GM12878 (cell line): Measurements from ENCODE around the gene FLYWCH2. TPM values are rescaled to one million over a fixed set of nuclear protein-coding genes. Genes with fewer than 3 reads are reported as not detected.

ENCODE experiments used
- ATAC-seq: fragments of 200-7000 bp; cut with Tn5 transposase; 3 replicates; pipeline ENCODE4 v1.9.1; 2020; ENCODE audit warnings: mild to moderate bottlenecking, moderate library complexity
- BruUV-seq: library from RNA; stranded (reverse); fragments of 400-500 nt; replicated peaks from 2 replicates; lab custom pipeline; 2021; lab: Mats Ljungman, UMichigan
- CTCF ChIA-PET: fragments of 300-600 bp; sonication (Branson Sonifier 250); formaldehyde crosslinking; extraction: SDS; loops from one replicate; lab custom pipeline; 2021; ENCODE audit warnings: inconsistent platforms; lab: Yijun Ruan, JAX
- POLR2A ChIA-PET: fragments of 350-600 bp; formaldehyde crosslinking; extraction: SDS; loops from one replicate; lab custom pipeline; 2021; ENCODE audit warnings: inconsistent platforms; lab: Charles Lee
- RAD21 ChIA-PET: fragments of 300-600 bp; sonication (Branson Sonifier 250); formaldehyde crosslinking; loops from one replicate; lab custom pipeline; 2023; ENCODE audit warnings: antibody characterized with exemption; ENCODE audit not compliant: unreplicated experiment; lab: Charles Lee
- SMC1A ChIA-PET: fragments of 300-600 bp; sonication (Branson Sonifier 250); formaldehyde crosslinking; loops from one replicate; lab custom pipeline; 2023; ENCODE audit not compliant: unreplicated experiment, uncharacterized antibody; lab: Charles Lee
- DNase-seq: peaks from one replicate; pipeline ENCODE4 v3.0.0-alpha.2; 2011; ENCODE audit warnings: low read depth, low spot score
- FAIRE-seq: peaks from 3 replicates; lab custom pipeline; 2011; peaks lifted over from hg19 to GRCh38; lab: Jason Lieb, UNC
- H2AFZ ChIP-seq: 2 replicates; pipeline ENCODE4 v1.6.0; 2011; ENCODE audit warnings: low read depth, low read length, control low read depth; ENCODE audit not compliant: control insufficient read depth
- H3K27ac ChIP-seq: 2 replicates; pipeline ENCODE4 v1.5.1; 2011; ENCODE audit warnings: control low read depth; ENCODE audit not compliant: control insufficient read depth, insufficient read depth
- H3K27me3 ChIP-seq, 2 experiments: replicated peaks in 1 of 2; 2 replicates each; pipeline versions ENCODE4 v1.6.0 to v1.6.1; 2011; ENCODE audit warnings: low read length in 1 of 2; ENCODE audit not compliant: control insufficient read depth in 2 of 2, insufficient read depth in 2 of 2
- H3K36me3 ChIP-seq, 2 experiments: 2 replicates each; pipeline ENCODE4 v1.5.1; 2011; ENCODE audit warnings: low read length in 1 of 2; ENCODE audit not compliant: control insufficient read depth in 2 of 2, insufficient read depth in 2 of 2
- H3K4me1 ChIP-seq: 2 replicates; pipeline ENCODE4 v1.6.1; 2011; ENCODE audit warnings: mild to moderate bottlenecking, low read length, moderate library complexity, mixed read lengths; ENCODE audit not compliant: control insufficient read depth, insufficient read depth
- H3K4me2 ChIP-seq: 2 replicates; pipeline ENCODE4 v1.6.0; 2011; ENCODE audit warnings: control low read depth; ENCODE audit not compliant: control insufficient read depth, insufficient read depth
- H3K4me3 ChIP-seq: fragments of 200-600 bp; sonication (generic); 2 replicates; pipeline ENCODE4 v1.5.1; 2016
- H3K79me2 ChIP-seq: 2 replicates; pipeline ENCODE4 v1.6.0; 2011; ENCODE audit warnings: low read length; ENCODE audit not compliant: control insufficient read depth, insufficient read depth
- H3K9ac ChIP-seq: 2 replicates; pipeline ENCODE4 v1.8.0; 2011; ENCODE audit warnings: low read length, control low read depth, mixed read lengths; ENCODE audit not compliant: control insufficient read depth, insufficient read depth
- H3K9me3 ChIP-seq: replicated peaks from 3 replicates; pipeline ENCODE4 v1.5.1; 2011; ENCODE audit warnings: mild to moderate bottlenecking, low read length; ENCODE audit not compliant: control insufficient read depth, insufficient read depth
- H4K20me1 ChIP-seq: 2 replicates; pipeline ENCODE4 v1.6.0; 2011; ENCODE audit not compliant: control insufficient read depth, insufficient read depth
- CHD2 ChIP-seq: IDR thresholded peaks from 2 replicates; pipeline ENCODE4 v1.6.1; 2011; ENCODE audit warnings: low read depth, low read length, improper control_type of control experiment, borderline replicate concordance
- ETV6 ChIP-seq, 2 experiments: fragments of 450-650 bp in 1 of 2; IDR thresholded peaks in 1 of 2; conservative IDR thresholded peaks in 1 of 2; 2 replicates each; pipeline ENCODE4 v1.6.1; 2014; ENCODE audit warnings: antibody characterized with exemption in 1 of 2, borderline replicate concordance in 1 of 2, low read depth in 1 of 2, mild to moderate bottlenecking in 1 of 2, moderate library complexity in 1 of 2
- HCFC1 ChIP-seq: fragments of 150-350 bp; IDR thresholded peaks from 2 replicates; pipeline ENCODE4 v1.6.1; 2014; ENCODE audit warnings: low read length
- HDAC6 ChIP-seq: fragments of 200-600 bp; sonication (generic); IDR thresholded peaks from one replicate; pipeline ENCODE4 v1.8.0; 2017; ENCODE audit warnings: antibody characterized with exemption; ENCODE audit not compliant: unreplicated experiment
- HSF1 ChIP-seq: fragments of 150-350 bp; IDR thresholded peaks from 2 replicates; pipeline ENCODE4 v1.6.1; 2014; ENCODE audit warnings: mild to moderate bottlenecking, low read depth, low read length
- NBN ChIP-seq: fragments of 450-650 bp; IDR thresholded peaks from 2 replicates; pipeline ENCODE4 v1.6.1; 2016
- WRNIP1 ChIP-seq: IDR thresholded peaks from 2 replicates; pipeline ENCODE4 v1.6.1; 2011; ENCODE audit warnings: low read depth, low read length, improper control_type of control experiment, borderline replicate concordance
- ZBED1 ChIP-seq: IDR thresholded peaks from 2 replicates; pipeline ENCODE4 v1.6.1; 2016; ENCODE audit warnings: borderline replicate concordance
- ZNF207 ChIP-seq: fragments of 450-650 bp; IDR thresholded peaks from 2 replicates; pipeline ENCODE4 v1.6.1; 2014; ENCODE audit warnings: antibody characterized with exemption, mild to moderate bottlenecking, borderline replicate concordance
- ZNF24 ChIP-seq: fragments of 450-650 bp; IDR thresholded peaks from 2 replicates; pipeline ENCODE4 v1.6.1; 2017; ENCODE audit warnings: antibody characterized with exemption, mild to moderate bottlenecking
- WGBS: methylation state at CpG from one replicate; pipeline ENCODE4 v1.1.6; 2016; ENCODE audit warnings: low lambda C conversion rate; ENCODE audit not compliant: insufficient replicate concordance, insufficient coverage; ENCODE audit errors: missing lambda C conversion rate; 5-methylcytosine and 5-hydroxymethylcytosine counted together
- in situ Hi-C: fragments of 300-500 bp; cut with MboI; formaldehyde crosslinking; loops from 9 replicates; pipeline ENCODE4 v1.14.3; 2018; ENCODE audit warnings: mixed read lengths
- intact Hi-C: fragments of 100-400 bp; cut with micrococcal nuclease; formaldehyde crosslinking; loops from one replicate; pipeline ENCODE4 v1.14.2; 2022; ENCODE audit not compliant: unreplicated experiment
- polyA plus RNA-seq, 11 experiments: library from polyadenylated mRNA; depleted of rRNA in 4 of 11; unstranded in 6 of 11; stranded (reverse) in 5 of 11; fragments of >200 nt; fragmentation: Nextera tagmentation in 4 of 11; fragmentation: Illumina TruSeq in 1 of 11; extraction: Ambion mirVana in 4 of 11; extraction: Trizol in 1 of 11; gene quantifications; 1 replicate in 1 of 11; 2 replicates in 10 of 11; pipeline versions ENCODE4 v1.2.1 to v1.2.3, GENCODE V29; 2011 to 2016; ENCODE audit warnings: inconsistent platforms in 2 of 11, missing spikeins in 2 of 11, low read depth in 1 of 11
- total RNA-seq, 4 experiments: library from RNA; depleted of rRNA in 3 of 4; stranded (reverse); fragments of >200 nt in 3 of 4; fragmentation: Illumina TruSeq in 1 of 4; extraction: Trizol in 1 of 4; gene quantifications; 2 replicates each; pipeline versions ENCODE4 v1.2.1 to v1.2.3, GENCODE V29; 2013 to 2021
- TF ChIP-seq, protein P1 (sequence below), 3 experiments: IDR thresholded peaks in 2 of 3; conservative IDR thresholded peaks in 1 of 3; 2 replicates each; pipeline ENCODE4 v1.5.1; 2011; ENCODE audit warnings: low read depth in 3 of 3, low read length in 3 of 3, mild to moderate bottlenecking in 3 of 3, control low read depth in 2 of 3, moderate library complexity in 2 of 3, inconsistent platforms in 1 of 3, mixed read lengths in 1 of 3; ENCODE audit not compliant: control insufficient read depth in 2 of 3, insufficient read depth in 1 of 3; ENCODE audit errors: extremely low read depth in 1 of 3

FLYWCH2 gene
- total and polyA plus RNA-seq, 10 of the 15 experiments (the other 5 are each of a cell fraction or from before 2014, with no cell fraction given): 0.27 to 43.1 (median 17.7) TPM

DNA sequence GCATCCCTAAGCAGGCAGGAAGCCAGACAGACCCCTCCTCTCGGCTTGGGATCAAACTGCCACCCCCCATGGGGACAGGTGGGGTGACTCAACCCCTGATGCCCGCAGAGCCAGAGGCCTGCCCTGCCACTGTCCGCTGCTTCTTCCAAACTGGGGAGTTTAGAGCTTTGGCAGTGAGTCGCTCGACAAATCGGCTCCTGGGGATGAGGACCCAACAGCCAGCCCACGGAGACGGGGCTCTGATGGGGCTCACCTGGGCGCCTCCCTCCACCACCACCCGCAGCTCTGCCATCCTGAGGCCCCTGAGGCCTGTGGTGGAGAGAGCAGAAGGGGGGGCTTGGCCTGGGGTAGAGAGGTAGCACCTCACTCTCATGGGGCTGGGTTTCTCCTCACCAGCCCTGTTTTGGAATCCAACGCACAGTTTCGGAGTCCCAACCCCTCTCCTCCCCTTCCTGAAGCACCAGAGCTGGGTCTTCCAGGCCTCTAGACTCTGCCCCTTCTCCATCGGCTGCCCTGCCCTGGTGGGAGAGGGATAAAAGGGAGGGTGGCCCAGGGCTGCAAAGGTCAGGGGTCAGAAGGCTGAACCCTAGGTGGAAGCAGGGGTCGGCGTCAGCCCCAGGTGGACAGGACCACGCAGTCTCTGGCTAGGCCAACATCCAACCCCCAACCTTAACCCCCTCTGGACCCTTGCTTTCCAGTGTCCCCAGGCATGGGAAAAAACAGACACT, 30.8 kb upstream of the FLYWCH2 start:
- POLR2A ChIA-PET: no interaction called here
- CTCF ChIA-PET: no interaction called here
- H4K20me1 ChIP-seq: no peaks in the 10 kb centered on the region

More for the DNA sequence above, 30.8 kb upstream of the FLYWCH2 start:
- no peaks in the 10 kb centered on the region for H3K4me1 ChIP-seq
- no peak for ATAC-seq
- intact Hi-C loops (loop anchor here (10.0 kb wide), 1 partner anchor 47 kb away; no protein-coding TSS in a partner anchor), in situ Hi-C loops (no loop called here)
- no peak overlapping the region for H3K27ac ChIP-seq
- H3K4me2 ChIP-seq: no peak overlapping the region
- BruUV-seq: no TSS peak
- H3K9ac ChIP-seq: no peak overlapping the region
- no peak for FAIRE-seq
- H3K4me3 ChIP-seq: no peak overlapping the region
- H2AFZ ChIP-seq: no peak overlapping the region
- H3K9me3 ChIP-seq: peaks cover 3% of the 10 kb centered on the region; the same call in 2 of the 3 replicates
- TF ChIP-seq ZNF207 (no peak), WRNIP1 (no peak), NBN (no peak), ZNF24 (no peak), HDAC6 (no peak), CHD2 (no peak), HCFC1 (no peak), ZBED1 (no peak), HSF1 (no peak), ETV6 (conservative IDR thresholded peaks at IDR 0.05 in 1 of 2, IDR thresholded peaks at IDR 0.05 in 1 of 2; ENCODE audit: borderline replicate concordance in 1 of 2, low read depth in 1 of 2) (no peak)
- TF ChIP-seq, protein P1, sequence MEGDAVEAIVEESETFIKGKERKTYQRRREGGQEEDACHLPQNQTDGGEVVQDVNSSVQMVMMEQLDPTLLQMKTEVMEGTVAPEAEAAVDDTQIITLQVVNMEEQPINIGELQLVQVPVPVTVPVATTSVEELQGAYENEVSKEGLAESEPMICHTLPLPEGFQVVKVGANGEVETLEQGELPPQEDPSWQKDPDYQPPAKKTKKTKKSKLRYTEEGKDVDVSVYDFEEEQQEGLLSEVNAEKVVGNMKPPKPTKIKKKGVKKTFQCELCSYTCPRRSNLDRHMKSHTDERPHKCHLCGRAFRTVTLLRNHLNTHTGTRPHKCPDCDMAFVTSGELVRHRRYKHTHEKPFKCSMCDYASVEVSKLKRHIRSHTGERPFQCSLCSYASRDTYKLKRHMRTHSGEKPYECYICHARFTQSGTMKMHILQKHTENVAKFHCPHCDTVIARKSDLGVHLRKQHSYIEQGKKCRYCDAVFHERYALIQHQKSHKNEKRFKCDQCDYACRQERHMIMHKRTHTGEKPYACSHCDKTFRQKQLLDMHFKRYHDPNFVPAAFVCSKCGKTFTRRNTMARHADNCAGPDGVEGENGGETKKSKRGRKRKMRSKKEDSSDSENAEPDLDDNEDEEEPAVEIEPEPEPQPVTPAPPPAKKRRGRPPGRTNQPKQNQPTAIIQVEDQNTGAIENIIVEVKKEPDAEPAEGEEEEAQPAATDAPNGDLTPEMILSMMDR (IDR thresholded peaks at IDR 0.05 in 2 of 3, conservative IDR thresholded peaks at IDR 0.05 in 1 of 3; ENCODE audit: control insufficient read depth in 2 of 3, extremely low read depth in 1 of 3, insufficient read depth in 1 of 3, low read depth in 3 of 3, low read length in 3 of 3): no peak
- whole genome bisulfite sequencing: 54% methylated on average over 16 of the region's 16 CpGs
- no peak for DNase-seq
- no peaks in the 10 kb centered on the region for H3K27me3 ChIP-seq
- ChIA-PET RAD21 (no interaction called here), SMC1A (no interaction called here)
- no peaks in the 10 kb centered on the region for H3K36me3 ChIP-seq
- no peaks in the 10 kb centered on the region for H3K79me2 ChIP-seq
